Testis (tissue), 2 donors: ENCODE measurements around the gene CTNNB1.

Experiments
- POLR2A ChIP-seq: fragments of 450-650 bp; IDR thresholded peaks from one replicate; pipeline ENCODE4 v1.6.1; 2017; ENCODE audit warnings: antibody characterized with exemption, mild to moderate bottlenecking, moderate library complexity
- TF ChIP-seq, protein P1 (sequence below), 3 experiments: fragments of 450-650 bp in 2 of 3; fragments of 200-600 bp in 1 of 3; sonication (generic) in 1 of 3; IDR thresholded peaks; one replicate each; pipeline ENCODE4 v1.5.1; 2016 to 2019; ENCODE audit warnings: antibody characterized with exemption in 3 of 3, mild to moderate bottlenecking in 2 of 3, moderate library complexity in 1 of 3

DNA sequence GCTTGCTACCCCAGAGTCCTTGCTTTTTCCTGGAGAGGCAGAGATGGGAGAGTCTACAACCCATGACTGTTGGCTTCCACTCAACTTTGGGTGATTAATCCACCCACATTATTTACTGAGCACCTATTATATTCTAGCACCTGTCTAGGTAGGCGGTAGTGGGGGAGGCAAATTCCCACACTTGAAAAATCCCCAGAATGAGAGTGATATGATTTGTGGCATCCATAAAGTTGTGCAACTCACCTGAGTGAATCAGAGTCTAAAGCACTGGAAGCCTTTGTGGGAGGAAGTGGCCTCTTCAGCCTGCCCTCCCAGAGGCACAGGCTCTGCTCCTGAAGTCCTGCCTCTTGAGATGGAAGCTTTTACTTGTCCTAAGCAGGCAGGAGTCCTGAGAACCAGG, 40.4 kb upstream of the CTNNB1 start:
- TF ChIP-seq, protein P1, sequence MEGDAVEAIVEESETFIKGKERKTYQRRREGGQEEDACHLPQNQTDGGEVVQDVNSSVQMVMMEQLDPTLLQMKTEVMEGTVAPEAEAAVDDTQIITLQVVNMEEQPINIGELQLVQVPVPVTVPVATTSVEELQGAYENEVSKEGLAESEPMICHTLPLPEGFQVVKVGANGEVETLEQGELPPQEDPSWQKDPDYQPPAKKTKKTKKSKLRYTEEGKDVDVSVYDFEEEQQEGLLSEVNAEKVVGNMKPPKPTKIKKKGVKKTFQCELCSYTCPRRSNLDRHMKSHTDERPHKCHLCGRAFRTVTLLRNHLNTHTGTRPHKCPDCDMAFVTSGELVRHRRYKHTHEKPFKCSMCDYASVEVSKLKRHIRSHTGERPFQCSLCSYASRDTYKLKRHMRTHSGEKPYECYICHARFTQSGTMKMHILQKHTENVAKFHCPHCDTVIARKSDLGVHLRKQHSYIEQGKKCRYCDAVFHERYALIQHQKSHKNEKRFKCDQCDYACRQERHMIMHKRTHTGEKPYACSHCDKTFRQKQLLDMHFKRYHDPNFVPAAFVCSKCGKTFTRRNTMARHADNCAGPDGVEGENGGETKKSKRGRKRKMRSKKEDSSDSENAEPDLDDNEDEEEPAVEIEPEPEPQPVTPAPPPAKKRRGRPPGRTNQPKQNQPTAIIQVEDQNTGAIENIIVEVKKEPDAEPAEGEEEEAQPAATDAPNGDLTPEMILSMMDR (IDR thresholded peaks at IDR 0.05) = no peak
- TF ChIP-seq POLR2A = no peak
